NCI-H2107 treated with DMSO at 0.1 percent for 48 hours (cell line): ENCODE measurements around the gene TIGAR.

Source experiments
- DNase-seq: peaks from one replicate; lab custom pipeline; 2025; ENCODE audit not compliant: unreplicated experiment; lab: John Stamatoyannopoulos, UW

TIGAR gene

DNA sequence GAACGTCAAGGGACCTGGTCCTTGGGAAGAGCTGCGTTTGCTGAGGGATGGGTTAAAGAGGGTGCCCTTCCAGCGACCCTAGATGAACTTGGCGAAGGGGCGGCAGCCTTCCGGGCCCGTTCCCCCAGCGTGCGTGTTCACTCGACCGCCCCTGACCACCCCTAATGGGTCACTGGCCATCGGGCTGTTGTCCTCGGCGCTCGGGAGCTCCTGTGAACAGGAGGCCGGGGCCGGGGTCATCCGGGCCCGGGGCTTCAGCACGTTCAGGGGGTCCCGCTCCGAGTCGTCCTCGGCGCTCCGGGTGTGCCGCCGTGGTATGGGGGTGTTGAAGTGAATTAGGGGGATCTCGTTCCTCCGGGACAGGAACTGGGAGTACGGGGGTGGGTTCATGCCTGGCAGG is 49.3 kb downstream of the TIGAR start:
- no peak for DNase-seq

DNA sequence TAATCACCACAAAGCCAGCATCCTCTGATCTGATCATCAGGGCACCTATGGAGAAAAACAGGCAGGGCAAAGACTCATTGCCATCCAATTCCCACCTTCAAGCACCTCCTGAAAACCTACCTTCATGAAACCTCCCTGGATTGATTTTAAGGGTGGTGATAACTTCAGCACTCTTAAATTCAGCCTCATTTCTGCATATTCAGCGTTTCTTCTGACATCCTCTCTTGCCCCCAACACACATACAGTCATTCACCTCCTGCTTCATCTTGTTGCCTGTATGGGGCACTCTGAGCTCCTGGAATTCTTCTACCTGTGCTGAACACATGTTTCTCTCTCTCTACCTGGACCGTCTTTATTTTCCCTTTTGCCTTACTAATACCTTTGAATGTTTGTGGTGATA is 51.6 kb downstream of the TIGAR start:
- no peak for DNase-seq

DNA sequence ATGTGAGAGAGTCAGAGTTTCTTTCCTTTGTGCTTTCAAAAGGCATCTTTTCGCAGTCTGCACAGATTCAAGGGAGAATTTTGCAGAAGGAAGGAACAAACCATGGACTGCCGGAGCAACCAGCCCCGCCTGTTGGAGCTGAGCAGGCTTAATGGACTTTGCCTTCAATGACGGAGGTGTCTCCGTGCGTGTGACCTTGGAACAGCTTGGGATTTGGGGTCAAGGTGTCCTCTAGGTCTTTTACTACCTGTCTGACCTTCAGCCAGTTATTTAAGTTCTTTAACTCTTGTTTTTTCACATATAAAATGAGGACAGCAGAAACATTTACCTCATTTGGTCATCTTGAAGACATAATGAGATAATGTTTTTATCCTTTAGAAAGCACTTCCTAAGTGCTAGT is 54.4 kb downstream of the TIGAR start:
- no peak for DNase-seq

GRCh38 chr12:4378772-4379171 is 57.8 kb downstream of the TIGAR start:
- DNase-seq: no peak

GRCh38 chr12:4379405-4379804 is 58.4 kb downstream of the TIGAR start, which contains the start of gene FGF23:
FGF23 (minus strand) TSS chr12:4379712; CDS start chr12:4379582, 130 bp downstream.
- peak; percentile 37 for DNase-seq

DNA sequence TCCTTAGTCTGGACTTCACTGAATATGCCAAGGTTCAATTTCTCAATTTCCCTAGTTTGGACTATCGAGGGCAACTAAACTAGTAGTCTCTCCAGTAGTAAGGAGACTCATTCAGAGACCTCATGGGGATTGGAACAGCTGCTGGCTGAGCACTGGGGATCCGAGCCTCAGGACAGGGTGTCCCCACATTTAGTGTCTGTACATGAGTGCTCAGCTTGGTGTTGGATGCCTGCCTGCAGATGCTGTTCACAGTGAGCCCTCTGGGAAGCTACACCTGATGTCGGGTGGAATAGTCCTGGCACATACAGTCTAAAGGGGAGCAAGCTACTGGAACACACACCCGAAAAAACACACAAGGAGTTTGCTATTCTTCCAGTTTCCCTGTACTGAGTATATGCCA is 59.3 kb downstream of the TIGAR start:
- DNase-seq: no peak

- no peak for DNase-seq
Measured at GRCh38 chr12:4383304-4383865, 62.4 kb downstream of the TIGAR start.

GRCh38 chr12:4386801-4387200 is 65.8 kb downstream of the TIGAR start:
- peak; percentile 11 for DNase-seq

GRCh38 chr12:4387607-4388006 is 66.6 kb downstream of the TIGAR start:
- no peak for DNase-seq

- no peak for DNase-seq
Measured at GRCh38 chr12:4388032-4388431, 67.0 kb downstream of the TIGAR start.

DNA sequence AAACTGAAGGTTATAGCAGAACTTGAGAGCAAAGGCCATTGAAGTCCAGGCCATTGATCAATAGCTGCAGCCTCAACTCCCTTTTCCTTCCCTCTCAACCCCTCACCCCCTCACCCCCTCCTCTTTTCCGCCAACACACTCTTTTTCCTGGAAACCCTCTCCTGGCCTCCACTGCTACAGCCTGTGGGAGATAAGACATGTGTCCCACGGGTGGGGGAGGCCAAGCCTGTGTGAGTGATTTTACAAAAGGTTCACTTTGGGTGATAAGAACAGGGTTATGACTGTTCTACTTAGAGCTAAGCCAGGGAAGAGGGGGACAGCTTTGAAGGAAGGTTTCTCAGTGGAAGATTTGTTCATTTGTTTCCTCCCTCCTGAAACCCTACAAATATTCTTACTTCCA is 67.6 kb downstream of the TIGAR start:
- DNase-seq: no peak

DNA sequence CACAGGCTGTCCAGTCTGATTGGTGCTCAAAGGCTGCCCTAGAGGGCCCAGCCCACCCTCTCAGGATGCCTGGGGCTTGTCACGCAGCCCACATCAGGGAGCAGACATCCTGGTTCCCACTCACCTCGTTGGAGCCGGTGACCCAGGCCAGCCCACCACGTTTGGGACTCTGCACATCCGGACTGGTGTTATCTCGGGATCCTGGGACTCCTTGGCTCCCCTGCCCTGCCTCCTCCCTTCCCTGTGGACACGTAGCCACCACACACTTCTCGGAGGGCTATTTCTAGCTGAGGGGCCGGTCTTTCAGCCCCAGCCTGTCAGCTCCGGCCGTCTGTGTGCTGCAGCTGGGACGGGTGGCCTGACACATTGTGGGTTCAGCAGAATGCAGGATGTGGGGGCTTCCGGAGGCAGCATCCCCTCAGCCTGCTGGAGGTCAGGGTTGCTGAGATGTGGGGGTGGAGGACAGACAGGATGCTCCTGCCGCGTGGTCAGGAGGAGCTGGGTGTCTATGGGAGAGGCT is 71.3 kb downstream of the TIGAR start:
- no peak for DNase-seq

- no peak for DNase-seq
Measured at GRCh38 chr12:4393211-4393610, 72.2 kb downstream of the TIGAR start.

DNA sequence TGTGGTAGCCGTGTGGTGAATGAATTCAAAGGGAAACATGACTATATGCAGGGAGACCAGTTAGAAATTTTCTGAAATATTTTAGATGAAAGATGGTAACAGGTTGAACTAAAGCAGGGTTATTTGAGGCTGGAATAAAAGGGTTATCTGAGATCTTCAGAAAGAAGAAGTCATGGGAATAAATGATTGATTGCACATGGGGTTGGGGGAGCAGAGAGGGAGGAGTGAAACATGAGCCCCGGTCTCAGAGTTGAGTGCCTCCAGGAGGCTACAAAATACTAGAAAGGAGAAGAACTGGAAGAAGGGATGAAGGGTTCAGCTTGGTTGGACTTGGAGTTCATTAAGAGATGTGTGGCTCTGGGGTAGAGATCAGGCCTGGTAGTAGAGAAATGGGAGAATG is 74.8 kb downstream of the TIGAR start:
- DNase-seq: no peak

- DNase-seq: no peak
Measured at GRCh38 chr12:4401117-4401516, 80.1 kb downstream of the TIGAR start.

DNA sequence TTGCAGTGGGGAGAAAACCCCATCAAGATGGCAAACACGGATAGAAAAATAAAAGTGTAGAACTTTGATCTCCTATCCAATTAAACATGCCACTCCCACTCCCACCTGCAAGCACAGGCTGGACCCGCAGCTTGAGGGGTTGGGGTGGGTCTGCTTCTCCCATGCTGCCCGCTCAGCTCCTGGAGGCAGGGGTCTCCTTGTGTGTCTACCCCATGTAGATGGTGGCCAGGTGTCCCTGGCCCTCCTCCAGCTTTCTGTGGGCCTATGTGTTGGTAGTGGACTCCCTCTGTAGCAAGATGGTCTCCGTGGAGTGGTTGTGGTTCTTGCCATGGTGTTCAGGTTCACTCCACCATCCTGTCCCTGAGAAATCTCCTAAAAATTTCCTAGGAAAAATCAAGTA is 82.0 kb downstream of the TIGAR start:
- no peak for DNase-seq
